ENCODE results near the gene F2R. TPM values are rescaled to one million over a fixed set of nuclear protein-coding genes. Genes with fewer than 3 reads are reported as not detected.
"Not testable (repeated sequence)": the region's sequence is repeated elsewhere in the genome, so short reads cannot be mapped to it uniquely, and the experiment has no call there.

The F2R gene
- total RNA-seq, 1 experiment from 2014 or later, result 6.3 TPM

DNA sequence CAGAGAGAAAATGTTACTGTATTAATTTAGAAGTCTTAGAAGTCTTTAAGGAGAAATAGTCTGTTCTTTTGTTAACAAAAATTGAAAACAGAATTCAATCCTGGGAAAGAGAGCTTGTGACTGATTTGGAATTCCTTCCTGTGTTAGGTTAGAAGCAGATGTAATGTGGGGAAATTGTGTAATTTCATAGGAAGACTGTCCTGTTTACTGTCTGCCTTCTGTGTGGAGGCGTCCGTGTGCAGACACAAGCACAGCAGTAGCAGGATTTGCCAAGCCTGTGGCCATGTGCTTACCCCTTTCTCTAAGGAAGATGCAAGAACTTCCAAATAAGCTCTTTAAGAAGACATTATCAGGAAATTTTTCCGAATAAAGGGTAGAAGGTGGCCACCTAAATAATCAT lies 36.7 kb upstream of the F2R start:
- Histone ChIP-seq H3K4me1 (peaks cover 22% of the 10 kb centered on the region), H3K36me3 (ENCODE audit: control insufficient read depth, insufficient read depth, low read length) (no peaks in the 10 kb centered on the region; the same call in 1 of the 2 replicates), H3K9me3 (no peaks in the 10 kb centered on the region), H3K27me3 (replicated peaks; ENCODE audit: control insufficient read depth, insufficient read depth, low read length) (no peaks in the 10 kb centered on the region), H3K4me3 (ENCODE audit: low read depth, low read length) (no peak overlapping the region)
- Mint-ChIP-seq H3K36me3 (ENCODE audit: insufficient read depth, unreplicated experiment) (peaks cover 42% of the 10 kb centered on the region), H3K4me3 (ENCODE audit: unreplicated experiment) (no peak overlapping the region), H3K27me3 (ENCODE audit: insufficient read depth, unreplicated experiment) (no peaks in the 10 kb centered on the region), H3K4me1 (ENCODE audit: low read depth, unreplicated experiment) (peaks cover 9% of the 10 kb centered on the region), H3K9me3 (ENCODE audit: unreplicated experiment) (no peaks in the 10 kb centered on the region), H3K27ac (ENCODE audit: unreplicated experiment) (no peak overlapping the region)
- ChIA-PET POLR2A (no interaction called here), CTCF (no interaction called here)
- intact Hi-C loops (cut with micrococcal nuclease; ENCODE audit: unreplicated experiment), result no loop called here
- BruUV-seq (replicated peaks), result no TSS peak
- no peak for TF ChIP-seq CTCF (IDR thresholded peaks at IDR 0.05; ENCODE audit: insufficient read depth in 1 of 2, low read depth in 1 of 2, low read length in 1 of 2, severe bottlenecking in 1 of 2, unreplicated experiment in 1 of 2)
- DNase-seq, result no peak

GRCh38 chr5:76680826-76681225 lies 35.1 kb upstream of the F2R start:
- peaks cover 24% of the 10 kb centered on the region for H3K4me1 ChIP-seq
- BruUV-seq (replicated peaks); H3K4me3 ChIP-seq (ENCODE audit: low read depth, low read length); H3K9me3 ChIP-seq; H3K9me3 Mint-ChIP-seq (ENCODE audit: unreplicated experiment); H3K27me3 ChIP-seq (replicated peaks; ENCODE audit: control insufficient read depth, insufficient read depth, low read length); H3K27ac Mint-ChIP-seq (ENCODE audit: unreplicated experiment); H3K4me3 Mint-ChIP-seq (ENCODE audit: unreplicated experiment); H3K36me3 ChIP-seq (ENCODE audit: control insufficient read depth, insufficient read depth, low read length); H3K27me3 Mint-ChIP-seq (ENCODE audit: insufficient read depth, unreplicated experiment); DNase-seq; POLR2A ChIA-PET; intact Hi-C loops (cut with micrococcal nuclease; ENCODE audit: unreplicated experiment): not testable (repeated sequence)
- peaks cover 47% of the 10 kb centered on the region for H3K36me3 Mint-ChIP-seq (ENCODE audit: insufficient read depth, unreplicated experiment)
- H3K4me1 Mint-ChIP-seq (ENCODE audit: low read depth, unreplicated experiment), result peaks cover 22% of the 10 kb centered on the region
- CTCF ChIA-PET, result interaction anchor here (0.6 kb wide), 1 partner anchor 145 kb away, joined by 4 read pairs; no protein-coding TSS in a partner anchor

- H3K9me3 ChIP-seq, result no peaks in the 10 kb centered on the region
- peaks cover 24% of the 10 kb centered on the region for H3K4me1 ChIP-seq
- DNase-seq, result no peak
- CTCF ChIA-PET, result no interaction called here
- H3K4me3 Mint-ChIP-seq (ENCODE audit: unreplicated experiment), result no peak overlapping the region
- H3K27ac Mint-ChIP-seq (ENCODE audit: unreplicated experiment), result no peak overlapping the region
- no peaks in the 10 kb centered on the region for H3K27me3 ChIP-seq (replicated peaks; ENCODE audit: control insufficient read depth, insufficient read depth, low read length)
- no peaks in the 10 kb centered on the region for H3K36me3 ChIP-seq (ENCODE audit: control insufficient read depth, insufficient read depth, low read length)
- no peak for TF ChIP-seq CTCF (IDR thresholded peaks at IDR 0.05; ENCODE audit: insufficient read depth in 1 of 2, low read depth in 1 of 2, low read length in 1 of 2, severe bottlenecking in 1 of 2, unreplicated experiment in 1 of 2)
- H3K4me1 Mint-ChIP-seq (ENCODE audit: low read depth, unreplicated experiment), result peaks cover 25% of the 10 kb centered on the region
- BruUV-seq (replicated peaks), result no TSS peak
- intact Hi-C loops (cut with micrococcal nuclease; ENCODE audit: unreplicated experiment), result no loop called here
- H3K27me3 Mint-ChIP-seq (ENCODE audit: insufficient read depth, unreplicated experiment), result no peaks in the 10 kb centered on the region
- H3K9me3 Mint-ChIP-seq (ENCODE audit: unreplicated experiment), result no peaks in the 10 kb centered on the region
- no peak overlapping the region for H3K4me3 ChIP-seq (ENCODE audit: low read depth, low read length)
- peaks cover 47% of the 10 kb centered on the region for H3K36me3 Mint-ChIP-seq (ENCODE audit: insufficient read depth, unreplicated experiment)
- POLR2A ChIA-PET, result no interaction called here
These were observed 34.6 kb upstream of the F2R start for GRCh38 chr5:76681287-76681686.

- TF ChIP-seq CTCF (IDR thresholded peaks at IDR 0.05; ENCODE audit: insufficient read depth in 1 of 2, low read depth in 1 of 2, low read length in 1 of 2, severe bottlenecking in 1 of 2, unreplicated experiment in 1 of 2), result no peak
- no peak overlapping the region for H3K27ac Mint-ChIP-seq (ENCODE audit: unreplicated experiment)
- no peaks in the 10 kb centered on the region for H3K9me3 Mint-ChIP-seq (ENCODE audit: unreplicated experiment)
- no peak overlapping the region for H3K4me3 ChIP-seq (ENCODE audit: low read depth, low read length)
- ChIA-PET POLR2A (no interaction called here), CTCF (no interaction called here)
- no peaks in the 10 kb centered on the region for H3K36me3 ChIP-seq (ENCODE audit: control insufficient read depth, insufficient read depth, low read length)
- H3K4me1 ChIP-seq, result peaks cover 24% of the 10 kb centered on the region
- H3K27me3 ChIP-seq (replicated peaks; ENCODE audit: control insufficient read depth, insufficient read depth, low read length), result no peaks in the 10 kb centered on the region
- no peaks in the 10 kb centered on the region for H3K9me3 ChIP-seq
- H3K4me1 Mint-ChIP-seq (ENCODE audit: low read depth, unreplicated experiment), result peaks cover 25% of the 10 kb centered on the region
- H3K4me3 Mint-ChIP-seq (ENCODE audit: unreplicated experiment), result no peak overlapping the region
- no peak for DNase-seq
- intact Hi-C loops (cut with micrococcal nuclease; ENCODE audit: unreplicated experiment), result no loop called here
- H3K27me3 Mint-ChIP-seq (ENCODE audit: insufficient read depth, unreplicated experiment), result no peaks in the 10 kb centered on the region
- H3K36me3 Mint-ChIP-seq (ENCODE audit: insufficient read depth, unreplicated experiment), result peaks cover 40% of the 10 kb centered on the region
- BruUV-seq (replicated peaks), result no TSS peak
These were observed 33.5 kb upstream of the F2R start for GRCh38 chr5:76682387-76682786.
